NCI-H187 treated with DMSO at 0.1 percent for 48 hours (cell line): ENCODE data around the gene CTNNA3.

ENCODE experiments used
- DNase-seq: peaks from one replicate; lab custom pipeline; 2025; lab: John Stamatoyannopoulos, UW

Gene CTNNA3

DNA sequence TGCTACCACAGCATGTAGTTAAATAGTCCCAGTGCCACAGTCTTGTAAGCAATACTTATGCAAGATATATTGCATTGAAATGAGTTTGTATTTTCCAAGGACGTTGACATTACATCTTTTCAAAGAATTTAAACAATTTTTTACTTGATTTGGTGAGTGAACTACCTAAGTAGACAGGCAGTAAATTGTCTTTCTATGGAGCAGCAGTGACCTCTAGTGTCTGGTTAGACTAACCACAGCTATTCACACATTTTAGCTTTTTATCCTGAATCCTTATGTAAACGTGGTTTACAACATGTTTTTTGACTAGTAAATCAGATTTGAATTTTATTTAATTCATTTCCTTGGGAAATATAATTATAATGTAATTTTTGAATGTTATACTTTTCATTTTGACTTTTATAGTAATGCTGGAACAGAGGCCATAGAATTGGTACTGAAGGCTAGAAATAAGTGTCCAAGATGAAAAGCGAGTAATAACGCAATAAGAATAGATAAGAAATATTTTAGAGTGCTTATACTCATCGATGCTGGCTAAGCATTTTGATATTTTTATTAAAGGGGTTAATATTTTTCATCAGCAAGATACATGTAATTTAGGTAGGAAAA, 764.6 kb downstream of the CTNNA3 start:
- DNase-seq = no peak

DNA sequence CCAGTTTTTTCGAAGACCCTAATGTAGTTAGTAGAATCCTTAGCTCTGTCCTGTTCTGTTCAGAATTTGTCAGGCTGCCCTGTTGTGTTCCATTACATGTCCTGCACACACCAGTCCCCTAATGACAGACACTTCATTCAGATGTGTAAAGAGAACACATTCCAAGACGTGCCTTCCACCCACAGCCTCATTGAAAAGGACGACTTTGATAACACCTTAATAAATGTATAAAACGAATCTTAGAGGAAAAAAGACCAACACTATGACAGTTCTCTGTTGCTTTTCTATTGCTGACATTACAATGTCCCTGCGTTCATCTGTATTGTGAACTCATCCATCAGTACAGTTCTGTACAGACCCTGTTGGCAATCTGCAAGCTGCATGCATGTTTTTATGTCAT, 766.6 kb downstream of the CTNNA3 start:
- no peak for DNase-seq

GRCh38 chr10:66928776-66929175, 767.2 kb downstream of the CTNNA3 start:
- DNase-seq = no peak

DNA sequence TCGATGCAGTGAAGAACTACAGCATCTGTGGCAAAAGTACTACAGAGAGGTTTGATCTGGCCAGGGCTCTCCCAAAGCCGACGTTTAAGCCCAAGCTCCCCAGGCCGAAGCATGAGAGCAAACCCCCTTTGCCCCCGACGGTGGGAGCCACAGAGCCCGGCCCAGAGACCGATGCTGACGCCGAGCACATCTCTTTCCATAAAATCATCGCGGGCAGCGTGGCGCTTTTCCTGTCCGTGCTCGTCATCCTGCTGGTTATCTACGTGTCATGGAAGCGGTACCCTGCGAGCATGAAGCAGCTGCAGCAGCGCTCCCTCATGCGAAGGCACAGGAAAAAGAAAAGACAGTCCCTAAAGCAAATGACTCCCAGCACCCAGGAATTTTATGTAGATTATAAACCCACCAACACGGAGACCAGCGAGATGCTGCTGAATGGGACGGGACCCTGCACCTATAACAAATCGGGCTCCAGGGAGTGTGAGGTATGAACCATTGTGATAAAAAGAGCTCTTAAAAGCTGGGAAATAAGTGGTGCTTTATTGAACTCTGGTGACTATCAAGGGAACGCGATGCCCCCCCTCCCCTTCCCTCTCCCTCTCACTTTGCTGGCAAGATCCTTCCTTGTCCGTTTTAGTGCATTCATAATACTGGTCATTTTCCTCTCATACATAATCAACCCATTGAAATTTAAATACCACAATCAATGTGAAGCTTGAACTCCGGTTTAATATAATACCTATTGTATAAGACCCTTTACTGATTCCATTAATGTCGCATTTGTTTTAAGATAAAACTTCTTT, 767.8 kb downstream of the CTNNA3 start:
- DNase-seq = no peak

DNA sequence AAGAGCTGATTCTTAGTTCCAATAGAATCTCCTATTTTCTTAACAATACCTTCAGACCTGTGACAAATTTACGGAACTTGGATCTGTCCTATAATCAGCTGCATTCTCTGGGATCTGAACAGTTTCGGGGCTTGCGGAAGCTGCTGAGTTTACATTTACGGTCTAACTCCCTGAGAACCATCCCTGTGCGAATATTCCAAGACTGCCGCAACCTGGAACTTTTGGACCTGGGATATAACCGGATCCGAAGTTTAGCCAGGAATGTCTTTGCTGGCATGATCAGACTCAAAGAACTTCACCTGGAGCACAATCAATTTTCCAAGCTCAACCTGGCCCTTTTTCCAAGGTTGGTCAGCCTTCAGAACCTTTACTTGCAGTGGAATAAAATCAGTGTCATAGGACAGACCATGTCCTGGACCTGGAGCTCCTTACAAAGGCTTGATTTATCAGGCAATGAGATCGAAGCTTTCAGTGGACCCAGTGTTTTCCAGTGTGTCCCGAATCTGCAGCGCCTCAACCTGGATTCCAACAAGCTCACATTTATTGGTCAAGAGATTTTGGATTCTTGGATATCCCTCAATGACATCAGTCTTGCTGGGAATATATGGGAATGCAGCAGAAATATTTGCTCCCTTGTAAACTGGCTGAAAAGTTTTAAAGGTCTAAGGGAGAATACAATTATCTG, 768.6 kb downstream of the CTNNA3 start:
- no peak for DNase-seq

DNA sequence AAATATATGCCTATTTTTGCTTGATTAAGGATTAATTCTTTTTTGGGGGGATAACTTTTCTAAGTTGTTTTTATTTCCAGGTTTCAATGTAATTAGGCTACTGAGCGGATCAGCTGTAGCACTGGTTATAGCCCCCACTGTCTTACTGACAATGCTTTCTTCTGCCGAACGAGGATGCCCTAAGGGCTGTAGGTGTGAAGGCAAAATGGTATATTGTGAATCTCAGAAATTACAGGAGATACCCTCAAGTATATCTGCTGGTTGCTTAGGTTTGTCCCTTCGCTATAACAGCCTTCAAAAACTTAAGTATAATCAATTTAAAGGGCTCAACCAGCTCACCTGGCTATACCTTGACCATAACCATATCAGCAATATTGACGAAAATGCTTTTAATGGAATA, 769.2 kb downstream of the CTNNA3 start:
- DNase-seq = no peak

GRCh38 chr10:66925896-66926715, 769.9 kb downstream of the CTNNA3 start, which contains the start of gene LRRTM3:
Gene LRRTM3, plus strand, starts transcription at chr10:66926036.
- DNase-seq = no peak

DNA sequence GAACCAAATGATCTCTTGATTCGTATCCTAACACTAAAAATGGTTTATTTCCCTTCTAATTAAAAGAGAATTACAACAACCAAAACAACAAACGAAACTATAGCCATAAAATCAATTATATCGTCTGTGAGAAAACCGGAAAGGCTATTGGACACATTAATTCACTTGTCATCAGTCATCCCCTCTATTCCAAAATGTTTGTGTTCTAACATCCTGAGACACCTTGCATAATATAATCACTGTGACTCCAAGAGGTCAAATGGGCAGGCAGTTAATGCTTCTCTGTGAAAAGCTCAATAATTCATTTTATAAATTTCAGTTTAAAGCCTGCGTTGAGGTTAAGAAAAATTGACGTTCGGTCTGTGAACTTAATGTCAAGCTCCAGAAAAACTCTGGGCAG, 770.6 kb downstream of the CTNNA3 start:
- no peak for DNase-seq

DNA sequence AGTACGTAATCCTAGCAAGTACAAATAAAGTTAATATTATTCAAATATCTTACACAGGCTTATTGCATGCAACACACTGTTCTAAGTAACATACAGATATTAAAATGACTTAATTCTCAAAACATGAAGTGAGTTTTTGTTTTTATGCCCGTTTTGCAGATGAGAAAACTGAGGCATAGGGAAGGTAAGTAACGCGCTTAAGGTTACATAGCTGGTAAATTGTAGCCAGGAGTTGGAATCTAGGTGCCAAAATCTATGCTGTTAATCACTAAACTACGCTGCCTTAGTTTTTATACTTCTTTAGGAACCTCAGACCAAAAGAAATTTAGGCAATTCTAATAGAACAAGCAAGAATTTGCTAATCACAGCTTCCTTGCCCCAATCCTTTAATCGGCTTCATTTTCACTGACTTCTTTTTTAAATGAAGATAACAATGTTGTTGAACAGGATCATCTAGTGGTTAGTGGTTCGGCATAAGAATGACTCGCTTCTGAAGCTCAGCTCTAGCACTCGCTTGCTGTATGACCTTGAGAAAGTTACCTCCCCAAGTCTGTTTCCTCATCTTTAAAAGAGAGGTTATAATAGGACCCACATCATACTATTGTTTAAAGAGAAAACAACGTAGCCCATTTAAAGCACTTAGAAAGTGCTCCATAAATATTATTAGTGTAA, 771.2 kb downstream of the CTNNA3 start:
- DNase-seq = no peak

GRCh38 chr10:66919248-66919647, 776.7 kb downstream of the CTNNA3 start:
- no peak for DNase-seq

- DNase-seq = no peak
Measured at GRCh38 chr10:66917104-66917503, 778.9 kb downstream of the CTNNA3 start.

- no peak for DNase-seq
Measured at GRCh38 chr10:66916030-66916429, 780.0 kb downstream of the CTNNA3 start.

DNA sequence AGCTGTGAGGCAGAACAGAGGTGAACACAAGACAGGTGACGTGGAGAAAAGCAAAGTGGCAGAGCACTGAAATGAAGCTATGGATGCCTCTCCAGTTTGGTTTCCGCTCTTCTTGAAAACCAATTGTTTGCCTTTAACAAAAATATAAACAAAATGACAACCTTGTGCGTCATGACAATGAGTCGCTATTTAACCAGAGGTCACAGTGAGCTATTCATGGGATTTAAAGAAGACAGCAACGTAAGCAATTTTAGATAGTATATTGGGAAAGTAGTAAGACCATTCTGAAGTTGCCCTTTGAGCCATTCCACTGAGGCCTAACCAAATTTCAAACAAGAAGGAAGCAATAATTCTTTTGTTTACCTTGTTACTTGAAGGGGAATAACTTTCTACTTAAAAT, 785.3 kb downstream of the CTNNA3 start:
- no peak for DNase-seq

- DNase-seq = no peak
Measured at GRCh38 chr10:66892871-66893270, 803.1 kb downstream of the CTNNA3 start.

DNA sequence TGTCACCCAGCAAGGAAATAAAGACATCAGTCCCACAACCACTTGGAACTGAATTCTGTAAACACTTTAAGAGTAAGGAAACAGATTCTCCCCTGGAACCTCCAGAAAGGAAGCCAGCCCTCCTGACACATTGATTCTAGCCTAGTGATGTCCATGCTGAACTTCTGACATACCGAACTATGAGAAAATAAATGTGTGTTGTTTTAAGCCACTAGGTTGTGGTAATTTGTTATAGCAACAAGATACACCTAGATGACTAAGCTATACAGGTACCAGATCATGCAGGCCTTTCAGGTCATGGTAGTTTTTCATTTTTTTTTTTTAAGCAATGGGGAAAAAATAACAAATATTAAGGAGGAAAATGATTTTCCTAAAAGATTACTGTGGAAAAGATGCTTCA, 807.8 kb downstream of the CTNNA3 start:
- DNase-seq = no peak

GRCh38 chr10:66886848-66887247, 809.1 kb downstream of the CTNNA3 start:
- DNase-seq = no peak

- no peak for DNase-seq
Measured at GRCh38 chr10:66882271-66882670, 813.7 kb downstream of the CTNNA3 start.

- no peak for DNase-seq
Measured at GRCh38 chr10:66881814-66882213, 814.2 kb downstream of the CTNNA3 start.

DNA sequence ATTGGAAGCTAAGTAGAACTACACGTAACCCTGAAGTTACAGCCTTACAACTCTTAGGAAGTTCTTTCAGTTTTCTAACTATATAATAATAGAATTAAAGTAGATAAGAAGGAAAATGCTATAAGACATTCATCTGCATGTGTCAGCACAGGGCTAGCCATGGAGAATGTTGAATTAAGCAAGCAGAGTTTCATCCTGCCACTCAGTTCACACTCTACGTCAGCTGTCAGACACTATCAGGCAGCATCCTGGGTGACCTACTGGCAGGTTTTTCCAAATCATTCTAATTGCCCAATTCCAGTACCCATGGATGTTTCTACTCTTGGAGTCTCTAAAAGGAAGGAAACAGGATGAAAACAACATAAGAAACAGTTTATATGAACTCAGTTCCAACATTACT, 815.2 kb downstream of the CTNNA3 start:
- no peak for DNase-seq

- no peak for DNase-seq
Measured at GRCh38 chr10:66880292-66880691, 815.7 kb downstream of the CTNNA3 start.

GRCh38 chr10:66877361-66877760, 818.6 kb downstream of the CTNNA3 start:
- no peak for DNase-seq

- DNase-seq = no peak
Measured at GRCh38 chr10:66869635-66870034, 826.4 kb downstream of the CTNNA3 start.
